HepG2 (cell line): ENCODE results near the gene REEP2. TPM values are rescaled to one million over a fixed set of nuclear protein-coding genes. Genes with fewer than 3 reads are reported as not detected.

ENCODE experiments used
- ARNTL ChIP-seq: sonication (generic); formaldehyde crosslinking; IDR thresholded peaks from 2 replicates; pipeline ENCODE4 v1.4.0; 2020; ENCODE audit warnings: mild to moderate bottlenecking, missing genetic modification reagents
- BCLAF1 ChIP-seq: fragments of 450-650 bp; IDR thresholded peaks from 2 replicates; pipeline ENCODE4 v1.6.1; 2017; ENCODE audit warnings: mild to moderate bottlenecking
- EEA1 ChIP-seq: sonication (generic); formaldehyde crosslinking; IDR thresholded peaks from 2 replicates; pipeline ENCODE4 v1.5.1; 2020; ENCODE audit warnings: mild to moderate bottlenecking, missing genetic modification reagents, borderline replicate concordance
- HES4 ChIP-seq: sonication (generic); formaldehyde crosslinking; IDR thresholded peaks from 2 replicates; pipeline ENCODE4 v1.9.0; 2021; ENCODE audit warnings: mild to moderate bottlenecking, missing genetic modification reagents, borderline replicate concordance
- HNF1A ChIP-seq, 2 experiments: sonication (generic) in 1 of 2; formaldehyde crosslinking in 1 of 2; IDR thresholded peaks; 2 replicates each; pipeline versions ENCODE4 v1.4.0 to v1.6.1; 2016 to 2020; ENCODE audit warnings: borderline replicate concordance in 1 of 2, low read depth in 1 of 2, mild to moderate bottlenecking in 1 of 2, missing genetic modification reagents in 1 of 2
- HNRNPUL1 ChIP-seq: fragments of 200-400 bp; formaldehyde crosslinking; IDR thresholded peaks from 2 replicates; pipeline ENCODE4 v1.6.1; 2017; ENCODE audit warnings: low read depth, mild to moderate bottlenecking, low read length, moderate library complexity
- KDM6A ChIP-seq: IDR thresholded peaks from 2 replicates; pipeline ENCODE4 v1.6.1; 2016; ENCODE audit warnings: low read depth
- MAFF ChIP-seq: IDR thresholded peaks from 2 replicates; pipeline ENCODE4 v1.6.1; 2011; ENCODE audit warnings: low read depth, low read length, improper control_type of control experiment
- MNT ChIP-seq: fragments of 450-650 bp; IDR thresholded peaks from 2 replicates; pipeline ENCODE4 v1.6.1; 2016
- NFATC3 ChIP-seq: sonication (generic); formaldehyde crosslinking; IDR thresholded peaks from 2 replicates; pipeline ENCODE4 v1.5.1; 2020; ENCODE audit warnings: mild to moderate bottlenecking, missing genetic modification reagents
- PAWR ChIP-seq: sonication (generic); formaldehyde crosslinking; IDR thresholded peaks from 2 replicates; pipeline ENCODE4 v1.4.0; 2020; ENCODE audit warnings: missing genetic modification reagents, mild to moderate bottlenecking, borderline replicate concordance
- REPIN1 ChIP-seq: sonication (generic); formaldehyde crosslinking; IDR thresholded peaks from 2 replicates; pipeline ENCODE4 v1.8.0; 2022; ENCODE audit warnings: missing genetic modification reagents, low read depth, mild to moderate bottlenecking, borderline replicate concordance
- SNAPC2 ChIP-seq: sonication (generic); formaldehyde crosslinking; IDR thresholded peaks from 2 replicates; pipeline ENCODE4 v1.8.1; 2022; ENCODE audit warnings: mild to moderate bottlenecking, missing genetic modification reagents
- SP5 ChIP-seq: IDR thresholded peaks from 2 replicates; pipeline ENCODE4 v1.6.1; 2016; ENCODE audit warnings: low read depth, borderline replicate concordance
- ZNF136 ChIP-seq: sonication (generic); formaldehyde crosslinking; IDR thresholded peaks from 2 replicates; pipeline ENCODE4 v1.8.1; 2022; ENCODE audit warnings: low read depth, mild to moderate bottlenecking, moderate library complexity, missing genetic modification reagents
- ZNF230 ChIP-seq: sonication (generic); formaldehyde crosslinking; IDR thresholded peaks from 2 replicates; pipeline ENCODE4 v1.4.0; 2020; ENCODE audit warnings: mild to moderate bottlenecking, missing genetic modification reagents
- ZNF431 ChIP-seq: sonication (generic); formaldehyde crosslinking; IDR thresholded peaks from 2 replicates; pipeline ENCODE4 v1.9.0; 2022; ENCODE audit warnings: missing genetic modification reagents, low read depth, mild to moderate bottlenecking, borderline replicate concordance
- ZNF775 ChIP-seq: sonication (generic); formaldehyde crosslinking; IDR thresholded peaks from 2 replicates; pipeline ENCODE4 v1.4.0; 2020; ENCODE audit warnings: missing genetic modification reagents, mild to moderate bottlenecking, moderate library complexity, borderline replicate concordance
- ZNF777 ChIP-seq: sonication (generic); formaldehyde crosslinking; IDR thresholded peaks from 2 replicates; pipeline ENCODE4 v1.4.0; 2020; ENCODE audit warnings: missing genetic modification reagents
- ZNF878 ChIP-seq: sonication (generic); formaldehyde crosslinking; IDR thresholded peaks from 2 replicates; pipeline ENCODE4 v1.8.1; 2023; ENCODE audit warnings: mild to moderate bottlenecking, missing genetic modification reagents, moderate library complexity
- polyA plus RNA-seq, 8 experiments: library from polyadenylated mRNA; depleted of rRNA in 3 of 8; stranded (reverse) in 7 of 8; unstranded in 1 of 8; fragments of >200 nt; fragmentation: Illumina TruSeq in 4 of 8; extraction: Trizol in 4 of 8; gene quantifications; 2 replicates each; pipeline versions ENCODE4 v1.2.1 to v1.2.3, GENCODE V29; 2011 to 2016; ENCODE audit warnings: low read depth in 4 of 8, missing spikeins in 1 of 8, mixed read lengths in 1 of 8; ENCODE audit not compliant: insufficient read depth in 1 of 8
- total RNA-seq, 5 experiments: library from RNA; depleted of rRNA; stranded (reverse); fragments of >200 nt; fragmentation: Illumina TruSeq; extraction: Trizol; gene quantifications; 2 replicates each; pipeline ENCODE4 v1.2.3, GENCODE V29; 2016; ENCODE audit warnings: low read depth in 1 of 5

The REEP2 gene
- total and polyA plus RNA-seq, 2 of the 13 experiments (the other 11 are each of a cell fraction or from before 2014, with no cell fraction given): 5.3 to 7.8 TPM

- TF ChIP-seq MNT: no peak
- TF ChIP-seq HNRNPUL1: 0 out of 2 replicates have a peak, but pooled peaks have one; percentile 8
- peak; percentile 50; the same call in 1 of the 2 replicates for TF ChIP-seq ZNF230
- TF ChIP-seq SP5 (CRISPR knock-in tag): peak; percentile 45; the same call in 1 of the 2 replicates
- TF ChIP-seq ZNF431 (CRISPR knock-in tag): no peak; the same call in 1 of the 2 replicates
- peak; percentile 73; the same call in 1 of the 2 replicates for TF ChIP-seq ZNF136
- TF ChIP-seq ZNF878 (CRISPR knock-in tag): peak; percentile 30; the same call in 1 of the 2 replicates
- no peak for TF ChIP-seq KDM6A
- TF ChIP-seq REPIN1: peak; percentile 58
- no peak for TF ChIP-seq HES4 (CRISPR knock-in tag)
- no peak for TF ChIP-seq EEA1
- peak; percentile 88 for TF ChIP-seq ARNTL (CRISPR knock-in tag)
- TF ChIP-seq ZNF775: 0 out of 2 replicates have a peak, but pooled peaks have one; percentile 36
- TF ChIP-seq NFATC3 (CRISPR knock-in tag): peak; percentile 64; the same call in 1 of the 2 replicates
- TF ChIP-seq HNF1A (IDR thresholded peaks at IDR 0.05; ENCODE audit: low read depth): no peak
- peak; percentile 74; the same call in 1 of the 2 replicates for TF ChIP-seq HNF1A (CRISPR knock-in tag; IDR thresholded peaks at IDR 0.05; ENCODE audit: borderline replicate concordance)
- no peak for TF ChIP-seq PAWR (CRISPR knock-in tag)
- TF ChIP-seq BCLAF1: no peak
- no peak for TF ChIP-seq MAFF
- TF ChIP-seq ZNF777 (CRISPR knock-in tag): 0 out of 2 replicates have a peak, but pooled peaks have one; percentile 37
- no peak for TF ChIP-seq SNAPC2
These were observed 25.8 kb downstream of the REEP2 start (continued) for GRCh38 chr5:138464388-138465260.
